NCI-H1436 (cell line): ENCODE data around the gene RGS19.

Experiments
- DNase-seq: peaks from one replicate; lab custom pipeline; 2025; lab: John Stamatoyannopoulos, UW

Gene RGS19

DNA sequence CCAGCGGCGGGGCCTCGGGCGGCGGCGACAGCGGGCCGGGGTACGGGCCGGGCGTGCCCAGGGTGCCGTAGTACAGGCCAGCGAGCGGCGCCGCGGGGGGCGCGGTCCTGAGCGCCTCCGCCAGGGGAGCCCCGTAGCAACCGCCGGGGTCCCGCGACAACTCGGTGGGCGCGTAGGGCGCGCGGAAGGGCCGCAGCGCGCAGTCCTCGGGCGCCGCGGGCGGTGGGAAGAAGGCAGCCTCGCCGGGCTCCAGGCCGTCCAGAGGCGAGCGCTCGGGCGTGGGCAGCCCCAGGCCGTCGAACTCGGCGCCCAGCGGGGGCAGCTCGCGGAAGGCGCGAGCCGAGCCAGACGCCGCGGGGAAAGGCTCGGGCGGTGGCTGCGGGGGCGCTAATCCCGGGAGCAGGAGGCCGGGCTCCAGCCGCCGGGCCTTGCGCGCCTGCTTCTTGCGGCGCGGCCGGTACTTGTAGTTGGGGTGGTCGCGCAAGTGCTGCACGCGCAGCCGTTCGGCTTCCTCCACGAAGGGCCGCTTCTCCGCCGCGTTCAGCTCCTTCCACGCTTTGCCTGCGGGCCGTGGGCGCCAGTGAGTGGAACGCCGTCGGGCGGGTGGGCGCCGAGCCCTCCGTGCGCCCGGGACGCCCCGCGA is 30.8 kb downstream of the RGS19 start:
- no peak for DNase-seq

DNA sequence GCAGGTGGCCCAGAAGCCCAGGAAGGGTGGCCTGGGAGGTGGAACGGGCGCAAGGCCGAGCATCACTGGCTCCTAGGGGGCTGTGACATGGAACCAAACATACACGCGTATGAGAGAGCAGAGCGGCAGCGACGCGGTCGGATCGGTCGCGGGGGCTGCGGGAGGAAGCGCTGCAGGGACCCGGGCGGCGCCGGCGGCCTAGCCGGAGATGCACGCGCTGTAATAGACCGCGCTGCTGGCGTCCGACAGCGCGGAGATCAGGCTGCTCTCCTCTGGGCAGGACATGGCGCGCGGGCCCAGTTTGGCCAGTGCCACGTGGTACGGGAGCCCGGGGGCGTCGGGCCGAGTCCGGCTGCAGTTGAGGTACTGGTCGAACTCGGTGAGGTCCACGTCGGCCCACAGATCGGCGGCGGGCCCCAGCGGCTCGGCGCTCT is 31.3 kb downstream of the RGS19 start:
- DNase-seq: no peak

DNA sequence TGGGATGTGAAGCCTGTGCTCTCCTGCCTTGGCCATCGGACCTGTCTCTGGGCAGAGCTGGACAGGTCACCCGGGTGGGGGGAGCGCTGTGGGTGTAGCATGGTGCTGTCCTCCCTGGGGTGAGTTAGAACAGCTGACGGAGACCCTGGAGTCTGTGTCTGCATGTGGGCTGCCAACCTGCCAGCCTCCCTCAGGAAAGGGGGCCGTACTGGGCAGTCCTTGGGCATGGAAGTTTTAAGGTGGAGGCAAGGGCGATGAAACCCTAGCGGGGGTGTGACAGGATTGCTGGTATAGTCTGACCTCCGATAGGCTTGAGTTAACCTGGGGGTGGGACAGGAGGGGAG is 32.3 kb downstream of the RGS19 start:
- no peak for DNase-seq

DNA sequence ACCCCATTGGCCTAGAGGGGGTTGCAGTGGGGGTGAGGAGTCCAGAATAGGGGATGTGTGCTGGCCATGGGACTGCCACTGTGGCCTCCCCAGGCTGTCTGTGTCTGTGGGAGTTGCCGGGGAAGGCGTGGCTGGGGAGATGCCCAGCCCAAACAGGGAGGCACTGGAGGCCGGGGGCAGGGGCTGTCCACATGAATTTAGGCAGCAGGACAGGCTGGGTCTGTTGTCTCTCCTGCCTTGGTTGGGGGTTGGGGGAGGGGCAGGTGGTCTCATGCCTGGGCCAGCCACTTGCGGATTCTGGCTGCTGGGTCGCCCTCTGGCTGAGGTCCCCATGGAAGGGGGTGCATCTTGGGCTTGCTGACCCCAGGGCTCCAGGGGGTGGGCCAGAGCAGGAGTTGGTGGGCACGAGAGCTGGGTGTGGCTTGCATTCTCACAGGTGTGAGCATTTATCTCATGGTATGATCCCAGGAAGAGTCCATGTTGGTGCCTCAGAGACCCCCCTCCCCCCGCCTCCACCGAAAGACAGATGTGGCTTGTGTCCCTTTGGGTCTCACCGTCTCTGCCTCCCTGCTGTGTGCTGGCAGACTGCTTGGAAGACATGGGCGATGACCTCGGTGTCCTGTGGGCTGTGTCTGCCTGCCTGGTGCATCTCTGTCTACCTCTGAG is 33.8 kb downstream of the RGS19 start:
- no peak for DNase-seq

DNA sequence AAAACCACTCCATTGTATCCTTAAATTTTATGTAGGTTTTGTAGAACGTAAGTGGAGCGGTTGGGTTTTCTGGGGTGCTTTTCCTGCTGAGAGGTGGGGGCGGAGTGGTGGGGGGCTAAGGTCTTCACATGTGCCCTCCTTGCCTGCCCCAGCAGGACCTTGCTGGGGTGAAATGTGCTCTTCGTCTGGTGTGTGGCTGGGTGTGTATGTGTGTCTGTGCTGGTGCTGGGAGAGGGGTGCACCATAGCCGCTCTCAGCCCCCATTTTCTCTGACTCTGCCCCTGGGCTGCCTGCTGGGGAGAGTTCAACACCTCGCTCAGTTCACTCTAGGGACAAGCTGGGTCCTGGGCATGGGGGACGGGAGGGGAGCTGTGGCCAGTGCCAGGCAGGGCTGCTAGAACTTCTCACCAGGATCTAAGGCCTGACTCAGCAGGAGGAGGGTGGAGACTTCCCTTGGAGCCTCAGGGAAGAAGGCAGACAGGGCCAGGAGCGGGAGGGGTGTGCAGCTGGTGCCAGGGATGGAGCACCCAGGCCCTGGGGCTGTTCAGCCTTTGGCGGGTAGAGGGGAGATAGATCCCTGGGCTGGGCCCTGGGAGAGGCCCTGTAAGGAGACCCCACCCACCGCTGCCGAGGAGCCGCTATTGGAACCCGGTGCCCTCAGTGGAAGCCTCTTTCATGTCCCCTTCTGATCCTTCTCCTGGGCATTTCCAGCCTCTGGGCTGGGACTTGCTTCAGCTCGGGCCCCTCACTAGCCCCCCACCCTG is 34.7 kb downstream of the RGS19 start:
- no peak for DNase-seq

DNA sequence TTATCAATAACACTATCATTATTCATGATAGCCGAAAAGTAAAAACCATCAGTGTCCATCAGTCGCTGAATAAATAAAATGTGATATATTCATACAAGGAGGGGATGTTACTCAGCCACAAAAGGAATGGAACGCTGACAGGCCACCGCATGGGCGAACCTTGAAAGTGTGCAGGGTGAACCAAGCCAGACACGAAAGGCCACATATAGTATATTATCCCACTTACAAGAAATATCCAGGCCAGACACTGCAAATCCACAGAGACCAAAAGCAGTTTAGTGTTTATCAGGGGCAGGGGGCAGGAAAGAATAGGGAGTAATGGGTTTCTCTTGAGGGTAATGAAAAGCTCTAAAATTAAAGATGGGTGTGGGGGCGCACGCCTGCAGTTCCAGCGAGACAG is 35.5 kb downstream of the RGS19 start:
- no peak for DNase-seq

DNA sequence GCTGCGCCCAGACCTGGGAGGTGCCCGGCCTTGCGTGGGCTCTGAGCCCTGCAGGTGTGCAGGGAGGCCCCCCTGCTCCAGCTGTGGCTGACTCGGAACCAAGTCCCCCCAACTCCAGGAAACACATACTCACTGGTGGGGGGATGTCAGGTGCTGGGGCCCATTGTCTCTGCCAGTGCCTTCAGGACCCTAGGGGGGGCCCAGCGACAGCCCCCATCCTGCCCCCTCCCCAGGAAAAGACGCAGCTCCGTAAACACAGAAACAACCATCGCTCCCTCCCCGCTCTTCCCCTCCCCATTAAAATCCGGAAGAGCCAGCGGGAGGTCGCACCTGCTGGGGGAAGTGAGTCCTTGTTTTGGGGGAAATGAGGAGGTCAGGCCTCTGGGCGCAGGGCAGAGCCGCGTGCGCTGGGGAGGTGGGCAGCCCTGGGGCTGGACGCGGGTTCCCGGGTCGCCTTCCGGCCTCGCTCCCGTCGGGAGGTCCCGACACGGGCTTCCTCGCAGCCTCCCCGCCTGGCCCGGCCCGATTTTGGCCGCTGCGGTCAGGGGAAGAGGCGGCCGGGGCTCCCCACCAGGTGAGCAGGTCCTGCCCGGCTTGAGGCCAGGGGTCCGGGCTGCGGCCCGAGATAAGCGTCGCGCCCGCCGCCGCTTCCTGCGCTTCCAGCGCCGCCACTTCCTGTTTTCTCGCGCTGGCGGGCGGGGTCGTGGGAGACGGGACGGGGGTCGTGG is 37.1 kb downstream of the RGS19 start:
- no peak for DNase-seq

DNA sequence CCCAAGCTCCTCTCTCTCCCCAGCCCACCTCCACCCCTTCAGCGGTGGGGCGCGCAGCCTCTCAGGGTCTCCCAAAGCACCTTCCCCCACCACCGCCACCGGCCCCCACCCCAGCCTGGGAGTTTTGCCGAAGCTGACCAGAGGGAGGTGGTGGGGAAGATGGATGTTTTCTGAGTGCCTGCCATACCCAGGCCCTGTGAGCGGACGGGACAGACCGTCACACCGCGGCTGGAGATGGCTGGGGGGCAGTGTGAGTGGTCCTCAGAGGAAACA is 37.6 kb downstream of the RGS19 start:
- no peak for DNase-seq

DNA sequence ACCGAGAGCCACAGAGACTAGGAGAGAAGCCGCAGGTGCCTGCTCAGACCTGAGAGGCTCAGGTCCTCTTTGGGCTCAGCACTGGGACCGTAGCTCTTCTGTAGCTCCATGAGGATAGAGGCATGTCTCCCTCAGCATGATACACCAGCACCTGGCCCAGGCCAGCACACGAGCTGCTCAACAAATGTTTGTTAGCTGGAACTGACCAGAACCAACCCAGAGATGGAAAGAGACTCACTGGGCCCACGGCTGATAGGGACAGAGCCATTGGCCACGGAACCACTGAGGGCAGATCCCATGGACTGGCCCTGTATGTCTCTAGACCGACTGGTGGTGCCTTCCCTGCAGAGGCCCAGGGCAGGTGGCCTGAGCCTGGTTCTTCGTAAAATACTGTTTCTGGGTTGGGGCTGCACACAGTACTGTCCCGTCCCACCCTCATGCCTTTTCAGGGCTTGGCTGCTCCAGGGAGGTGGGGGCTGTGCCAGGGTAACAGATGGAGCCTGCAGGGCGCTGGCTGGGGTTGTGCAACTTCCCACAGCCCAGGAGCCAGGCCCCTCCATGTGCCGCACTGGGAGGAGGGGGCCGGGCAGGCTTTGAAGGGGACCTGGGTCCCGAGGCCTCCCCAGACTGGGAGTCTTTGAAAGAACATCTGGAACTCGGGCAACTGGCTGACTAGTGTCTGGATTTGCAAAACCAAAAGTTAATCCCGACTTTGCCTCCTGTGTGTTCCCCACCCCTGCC is 38.1 kb downstream of the RGS19 start:
- no peak for DNase-seq

DNA sequence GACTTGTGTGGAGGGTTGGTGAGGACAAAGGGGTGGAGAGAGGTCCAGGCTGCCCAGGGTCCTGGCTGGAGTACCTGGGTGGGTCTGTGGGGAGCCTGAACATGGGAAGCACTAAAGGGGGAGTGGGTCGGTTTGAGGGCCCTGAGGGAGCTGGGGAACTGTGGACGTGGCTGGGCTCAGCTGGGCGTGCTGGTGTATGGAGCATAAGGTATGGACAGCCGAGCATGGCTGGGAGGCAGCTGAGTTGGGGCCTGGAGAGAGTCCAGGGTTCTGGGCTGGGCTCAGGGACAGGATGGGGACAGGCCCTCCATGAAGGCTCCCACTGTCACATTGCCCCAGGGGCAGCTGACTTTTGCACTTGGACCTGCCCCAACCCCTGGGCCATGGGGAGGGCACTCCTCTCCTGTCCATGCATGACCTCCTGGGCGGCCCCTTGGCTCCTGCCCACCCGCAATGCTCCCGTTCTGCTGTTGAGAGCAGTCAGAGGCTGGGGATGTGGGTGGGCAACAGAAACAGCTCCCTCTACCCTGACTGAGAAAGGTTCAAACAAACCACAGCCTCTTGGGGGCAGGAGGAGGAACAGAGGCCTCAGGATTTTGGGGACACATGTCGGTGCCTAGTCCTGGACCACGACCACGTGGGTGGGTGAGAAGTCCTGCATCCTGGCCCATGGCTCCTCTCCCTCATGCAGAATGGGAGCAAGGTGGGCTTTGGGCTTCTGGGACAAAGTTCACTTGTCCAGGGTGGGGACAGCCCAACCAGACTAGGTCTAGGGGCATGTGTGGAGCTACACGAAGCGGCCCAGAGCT is 38.9 kb downstream of the RGS19 start:
- no peak for DNase-seq

DNA sequence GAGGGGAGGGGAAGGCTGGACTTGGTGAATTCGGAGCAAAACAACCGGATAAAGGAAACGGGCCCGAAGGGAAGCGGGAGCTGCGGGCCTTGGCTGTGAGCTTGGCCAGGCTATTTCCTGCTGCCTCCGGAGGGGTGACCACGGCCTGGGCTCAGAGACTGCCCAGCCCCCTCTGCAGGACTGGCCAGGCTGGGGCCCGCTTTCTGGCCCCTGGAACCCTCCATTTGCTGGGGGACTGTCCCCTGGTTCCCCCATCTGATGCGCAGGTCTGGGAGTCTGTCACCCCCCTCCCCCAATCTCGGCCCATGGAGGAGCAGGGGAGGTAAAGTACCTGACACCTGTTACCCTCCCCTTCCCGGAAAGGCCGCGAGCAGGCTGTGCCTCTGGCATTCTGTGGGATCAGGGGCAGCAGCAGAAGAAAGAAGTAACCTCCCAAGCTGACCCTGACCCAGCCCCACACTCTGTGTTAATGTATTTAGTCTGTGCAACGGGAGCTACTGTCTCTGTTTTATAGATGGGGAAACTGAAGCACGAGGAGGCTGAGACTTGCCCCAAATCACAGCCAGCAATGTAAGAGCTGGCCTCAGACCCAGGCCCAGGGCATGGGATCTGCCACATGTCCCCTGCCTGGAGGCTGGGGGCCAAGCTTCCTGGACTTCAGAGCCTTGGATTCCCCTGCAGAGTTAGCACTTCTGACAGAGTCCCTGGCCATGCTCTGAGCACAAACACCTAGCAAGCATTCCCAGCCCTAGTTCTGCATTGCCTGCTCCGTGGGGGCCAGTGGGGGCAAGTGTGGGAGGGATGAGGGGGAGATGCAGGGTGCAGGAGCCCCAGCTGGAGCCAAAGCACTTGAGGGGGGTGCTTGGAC is 39.8 kb downstream of the RGS19 start:
- DNase-seq: no peak

DNA sequence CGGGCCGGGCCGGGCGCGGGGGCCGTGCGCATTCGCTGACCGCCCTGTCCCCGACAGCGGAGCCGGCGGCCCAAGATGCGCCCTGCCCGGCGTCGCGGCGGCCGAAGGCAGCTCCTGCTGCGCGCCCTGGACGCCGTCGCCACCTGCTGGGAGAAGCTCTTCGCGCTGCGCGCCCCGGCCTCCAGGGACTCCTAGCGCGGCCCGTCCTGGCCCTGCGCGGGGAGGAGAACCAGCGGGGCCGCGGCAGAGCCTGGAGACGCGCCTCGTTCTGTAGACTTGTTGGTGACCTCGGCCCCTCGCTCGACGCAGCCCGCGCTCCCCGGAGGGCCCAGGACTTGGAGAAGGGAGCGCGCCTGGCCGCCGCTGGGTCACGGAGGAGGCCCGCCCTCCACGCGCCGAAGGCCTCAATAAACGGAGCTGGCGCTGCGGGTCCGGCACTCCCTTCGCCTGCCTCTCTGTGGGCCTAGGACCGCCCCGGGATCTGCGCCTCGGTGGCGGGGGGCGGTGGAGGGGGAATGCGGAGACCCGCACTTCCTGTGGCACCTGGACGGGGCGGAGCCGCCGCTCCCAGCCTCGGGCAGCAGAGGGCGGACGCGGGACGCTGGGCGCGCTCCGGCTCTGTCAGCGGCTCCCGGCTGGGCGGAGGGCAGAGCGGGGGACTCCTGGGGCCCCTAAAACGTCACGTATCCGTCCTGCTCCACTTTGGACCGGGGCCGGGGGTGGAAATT is 40.6 kb downstream of the RGS19 start:
- peak; percentile 59 for DNase-seq

DNA sequence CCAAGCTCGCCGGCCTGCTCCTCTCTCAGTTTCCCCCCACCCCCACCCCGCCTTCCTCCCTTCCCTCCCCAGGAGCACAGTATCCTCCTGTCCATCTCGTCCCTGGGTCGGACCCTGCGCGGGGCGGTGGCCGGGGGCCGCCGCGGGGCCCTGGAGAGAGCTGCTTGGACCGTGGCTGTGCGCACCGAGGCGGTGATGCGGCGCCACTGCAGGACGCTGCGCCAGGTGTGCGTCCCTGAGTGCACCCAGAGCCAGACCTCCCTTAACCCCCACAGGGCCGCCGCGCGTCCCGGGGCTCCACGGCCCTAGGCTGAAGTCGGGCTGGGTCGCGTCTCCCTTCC is 41.1 kb downstream of the RGS19 start:
- DNase-seq: no peak

DNA sequence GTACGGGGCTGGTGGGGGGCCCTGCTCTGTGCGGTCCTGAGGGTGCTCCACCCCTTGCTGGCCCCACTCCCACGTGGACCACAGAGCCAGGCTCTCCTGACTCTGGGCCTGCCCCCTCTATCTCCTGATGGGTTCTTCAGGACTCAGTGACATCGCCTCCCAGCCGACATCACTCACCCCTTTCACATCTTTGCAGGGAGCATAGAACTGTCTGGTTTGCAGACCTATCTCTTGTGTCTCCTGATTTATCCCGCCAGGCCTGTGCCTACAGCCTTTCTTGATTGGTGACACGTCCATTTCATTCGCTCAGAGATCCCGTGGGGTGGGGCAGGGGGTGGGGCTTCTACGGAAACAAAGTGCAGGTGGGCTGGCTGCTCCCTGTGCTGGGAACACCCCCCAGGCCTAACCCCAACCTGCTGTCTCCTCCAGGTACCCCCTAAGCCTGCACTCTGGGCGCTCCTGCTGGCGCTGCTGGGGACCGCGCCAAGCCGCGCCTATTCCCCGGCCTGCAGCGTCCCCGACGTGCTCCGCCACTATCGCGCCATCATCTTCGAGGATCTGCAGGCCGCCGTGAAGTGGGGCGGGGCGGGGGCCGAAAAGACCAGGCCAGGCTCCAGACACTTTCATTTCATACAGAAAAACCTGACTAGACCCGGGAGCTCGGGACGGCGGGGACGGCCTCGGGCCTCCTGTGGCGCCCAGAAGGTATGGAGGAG is 41.7 kb downstream of the RGS19 start:
- no peak for DNase-seq

DNA sequence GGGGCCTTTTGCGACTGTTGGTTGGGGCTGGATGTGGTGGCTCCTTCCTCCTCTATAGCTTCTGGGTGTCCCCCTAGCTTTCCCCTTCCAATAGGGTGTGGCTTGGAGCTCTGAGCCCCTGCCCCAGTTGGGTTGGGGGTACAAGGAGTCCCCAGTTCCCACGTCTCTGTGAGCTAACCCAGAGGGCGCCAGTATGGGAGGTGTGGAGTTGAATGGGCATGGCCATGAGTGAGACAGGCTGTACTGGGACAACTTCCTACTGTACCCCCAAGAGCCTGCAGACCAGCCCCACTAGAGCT is 42.2 kb downstream of the RGS19 start:
- no peak for DNase-seq

DNA sequence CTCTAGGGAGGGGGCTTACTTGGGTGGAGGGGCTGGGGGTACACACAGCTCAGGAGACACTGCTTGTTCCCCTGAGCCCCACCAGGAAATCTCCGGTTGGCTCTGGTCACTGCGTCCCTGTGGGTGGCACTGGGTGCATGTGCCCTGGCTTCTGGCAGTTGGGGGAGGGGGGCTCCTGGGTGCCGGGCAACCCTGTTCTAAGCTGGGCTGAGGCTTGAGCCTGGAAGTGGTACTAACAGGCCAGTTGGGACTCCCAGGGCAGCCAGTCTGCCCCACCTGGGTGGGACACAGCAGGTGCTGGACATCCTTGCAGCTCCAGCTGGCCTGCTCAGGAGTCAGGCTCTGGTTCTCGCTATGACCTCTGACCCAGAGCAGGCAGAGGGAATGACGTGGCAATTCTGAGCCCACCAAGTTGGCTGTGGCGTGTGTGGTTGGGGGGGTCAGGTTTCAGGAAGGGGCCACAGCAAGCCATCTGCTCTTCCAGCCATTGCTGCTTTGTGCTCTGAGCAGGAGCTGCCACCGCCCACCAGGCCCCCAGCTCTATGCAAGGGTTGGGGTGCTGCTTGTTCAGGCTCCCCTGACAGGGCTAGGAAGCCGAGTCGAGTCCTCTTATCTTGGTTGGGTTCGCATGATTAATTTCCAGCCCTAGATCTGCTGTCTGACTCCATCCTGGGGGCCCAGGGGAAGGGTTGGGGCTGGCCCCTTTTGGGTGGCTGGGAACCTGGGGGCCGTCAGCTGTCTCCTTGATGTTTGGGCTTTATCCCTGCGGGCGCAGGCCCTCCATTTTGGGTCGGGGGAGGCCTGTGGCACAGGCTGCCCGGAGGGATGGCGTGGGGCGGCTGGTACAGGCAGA is 42.7 kb downstream of the RGS19 start:
- no peak for DNase-seq

DNA sequence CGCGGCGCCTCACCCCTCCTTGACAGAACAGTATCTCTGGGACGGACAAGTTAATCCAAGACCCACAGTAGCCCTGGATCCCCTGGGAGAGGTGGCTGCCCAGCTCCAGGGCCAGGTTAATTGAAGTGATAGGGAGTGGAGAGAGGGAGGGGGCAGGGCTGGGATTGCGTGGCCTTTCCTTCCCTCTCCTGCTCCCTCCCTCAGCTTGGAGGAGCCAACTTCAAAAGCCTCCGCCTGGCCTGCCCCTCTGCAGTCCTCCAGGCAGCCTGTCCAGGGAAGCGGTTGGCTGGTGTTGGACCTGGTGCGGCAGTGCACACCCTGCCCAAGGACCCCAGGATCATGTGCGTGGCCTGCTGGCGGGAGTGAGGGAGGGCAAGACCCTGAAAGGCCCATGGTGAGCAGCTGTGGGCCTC is 43.4 kb downstream of the RGS19 start, which contains the start of gene C20orf204:
TSS of gene C20orf204 (plus strand) at position 250 of the 413 bp plus-strand sequence. CDS start at position 392, 142 bp downstream.
- DNase-seq: no peak
